HG03469 (cell line): Measurements from ENCODE around the gene LOXHD1.

Experiments used
- ATAC-seq: cut with Tn5 transposase; IDR thresholded peaks from one replicate; pipeline ENCODE4 v1.9.1; 2021; ENCODE audit warnings: mild to moderate bottlenecking, moderate library complexity, moderate number of reproducible peaks; ENCODE audit not compliant: unreplicated experiment

Gene LOXHD1

GRCh38 chr18:46630160-46630559 lies 26.9 kb downstream of the LOXHD1 start:
- no peak for ATAC-seq

- no peak for ATAC-seq
Measured at GRCh38 chr18:46629361-46629760, 27.7 kb downstream of the LOXHD1 start.

GRCh38 chr18:46628206-46628605 lies 28.8 kb downstream of the LOXHD1 start:
- no peak for ATAC-seq

- no peak for ATAC-seq
Measured at GRCh38 chr18:46627136-46627535, 29.9 kb downstream of the LOXHD1 start.

GRCh38 chr18:46625069-46625468 lies 32.0 kb downstream of the LOXHD1 start:
- ATAC-seq, result no peak

GRCh38 chr18:46624127-46624526 lies 32.9 kb downstream of the LOXHD1 start:
- ATAC-seq, result no peak

GRCh38 chr18:46623541-46623940 lies 33.5 kb downstream of the LOXHD1 start:
- no peak for ATAC-seq

- no peak for ATAC-seq
Measured at GRCh38 chr18:46622999-46623398, 34.0 kb downstream of the LOXHD1 start.

GRCh38 chr18:46622451-46622850 lies 34.6 kb downstream of the LOXHD1 start:
- ATAC-seq, result no peak

- no peak for ATAC-seq
Measured at GRCh38 chr18:46621871-46622270, 35.1 kb downstream of the LOXHD1 start.

GRCh38 chr18:46621111-46621766 lies 35.8 kb downstream of the LOXHD1 start:
- ATAC-seq, result no peak

GRCh38 chr18:46619559-46619958 lies 37.5 kb downstream of the LOXHD1 start:
- no peak for ATAC-seq

GRCh38 chr18:46615720-46616119 lies 41.3 kb downstream of the LOXHD1 start:
- ATAC-seq, result no peak

GRCh38 chr18:46609048-46609447 lies 48.0 kb downstream of the LOXHD1 start:
- no peak for ATAC-seq

- no peak for ATAC-seq
Measured at GRCh38 chr18:46607926-46608325, 49.1 kb downstream of the LOXHD1 start.

GRCh38 chr18:46601141-46601805 lies 55.7 kb downstream of the LOXHD1 start:
- ATAC-seq, result no peak

GRCh38 chr18:46596119-46596518 lies 60.9 kb downstream of the LOXHD1 start:
- no peak for ATAC-seq

- ATAC-seq, result no peak
Measured at GRCh38 chr18:46591783-46592391, 65.1 kb downstream of the LOXHD1 start.

- ATAC-seq, result no peak
Measured at GRCh38 chr18:46590103-46590502, 66.9 kb downstream of the LOXHD1 start.

GRCh38 chr18:46588971-46589660 lies 67.9 kb downstream of the LOXHD1 start:
- ATAC-seq, result no peak

- no peak for ATAC-seq
Measured at GRCh38 chr18:46587600-46587999, 69.4 kb downstream of the LOXHD1 start.

GRCh38 chr18:46583711-46584110 lies 73.3 kb downstream of the LOXHD1 start:
- ATAC-seq, result no peak
